WTC11 (cell line): Measurements from ENCODE around the gene CDC16. TPM values are rescaled to one million over a fixed set of nuclear protein-coding genes. Genes with fewer than 3 reads are reported as not detected.
"Not testable (repeated sequence)": the region's sequence is repeated elsewhere in the genome, so short reads cannot be mapped to it uniquely, and the experiment has no call there.

Source experiments
- ATAC-seq: fragments of 200-7000 bp; cut with Tn5 transposase; 2 replicates; pipeline ENCODE4 v1.10.0; 2021; ENCODE audit warnings: mild to moderate bottlenecking, moderate library complexity
- CTCF ChIA-PET: fragments of 300-600 bp; sonication (Branson Sonifier 250); formaldehyde crosslinking; loops from one replicate; lab custom pipeline; 2021; ENCODE audit warnings: antibody characterized with exemption; lab: Charles Lee
- POLR2A ChIA-PET: fragments of 350-600 bp; sonication (Branson Sonifier 250); formaldehyde crosslinking; loops from one replicate; lab custom pipeline; 2021; ENCODE audit warnings: antibody characterized with exemption; lab: Charles Lee
- DNase-seq: peaks from one replicate; pipeline ENCODE4 v3.0.0; 2021; ENCODE audit warnings: low spot score
- H3K27ac Mint-ChIP-seq: 2 replicates; pipeline ENCODE4 v1.8.0; 2021; ENCODE audit warnings: mixed read lengths
- H3K27me3 Mint-ChIP-seq: 2 replicates; pipeline ENCODE4 v1.8.0; 2021; ENCODE audit warnings: low read depth, mild to moderate bottlenecking, moderate library complexity, mixed read lengths
- H3K36me3 Mint-ChIP-seq: 2 replicates; pipeline ENCODE4 v1.8.0; 2021; ENCODE audit warnings: mixed read lengths
- H3K4me1 Mint-ChIP-seq: 2 replicates; pipeline ENCODE4 v1.8.0; 2022; ENCODE audit warnings: mixed read lengths
- H3K4me3 Mint-ChIP-seq: 2 replicates; pipeline ENCODE4 v1.8.0; 2021; ENCODE audit warnings: mild to moderate bottlenecking, moderate library complexity, mixed read lengths
- H3K9me3 Mint-ChIP-seq: 2 replicates; pipeline ENCODE4 v1.8.0; 2021; ENCODE audit warnings: mixed read lengths
- CBFB ChIP-seq: sonication (generic); formaldehyde crosslinking; IDR thresholded peaks from 2 replicates; pipeline ENCODE4 v1.8.1; 2022; ENCODE audit warnings: mild to moderate bottlenecking, low read depth, missing genetic modification reagents
- ELF4 ChIP-seq: sonication (generic); formaldehyde crosslinking; IDR thresholded peaks from 2 replicates; pipeline ENCODE4 v1.8.1; 2022; ENCODE audit warnings: low read depth, mild to moderate bottlenecking, moderate library complexity, missing genetic modification reagents
- FOXP1 ChIP-seq: sonication (generic); formaldehyde crosslinking; IDR thresholded peaks from 2 replicates; pipeline ENCODE4 v1.8.0; 2022; ENCODE audit warnings: missing genetic modification reagents, mild to moderate bottlenecking, moderate library complexity, borderline replicate concordance
- IRF1 ChIP-seq: sonication (generic); formaldehyde crosslinking; IDR thresholded peaks from 2 replicates; pipeline ENCODE4 v1.8.0; 2023; ENCODE audit warnings: missing genetic modification reagents
- IRF2 ChIP-seq: sonication (generic); formaldehyde crosslinking; IDR thresholded peaks from 2 replicates; pipeline ENCODE4 v1.8.0; 2022; ENCODE audit warnings: low read depth, missing genetic modification reagents, borderline replicate concordance
- JUN ChIP-seq: sonication (generic); formaldehyde crosslinking; IDR thresholded peaks from 2 replicates; pipeline ENCODE4 v1.8.0; 2023; ENCODE audit warnings: mild to moderate bottlenecking, missing genetic modification reagents
- MYBL2 ChIP-seq: sonication (generic); formaldehyde crosslinking; IDR thresholded peaks from 2 replicates; pipeline ENCODE4 v1.8.1; 2023; ENCODE audit warnings: mild to moderate bottlenecking, moderate library complexity, missing genetic modification reagents
- NFATC4 ChIP-seq: fragments of 250-450 bp; sonication (Bioruptor Pico); IDR thresholded peaks from 2 replicates; pipeline ENCODE4 v1.9.0; 2021; ENCODE audit warnings: mild to moderate bottlenecking
- NR1H2 ChIP-seq: sonication (generic); formaldehyde crosslinking; IDR thresholded peaks from 2 replicates; pipeline ENCODE4 v1.9.0; 2021; ENCODE audit warnings: mild to moderate bottlenecking, moderate library complexity, missing genetic modification reagents
- NR2C2 ChIP-seq: sonication (generic); formaldehyde crosslinking; IDR thresholded peaks from 2 replicates; pipeline ENCODE4 v1.8.0; 2022; ENCODE audit warnings: mild to moderate bottlenecking, missing genetic modification reagents
- PRRX2 ChIP-seq: fragments of 250-450 bp; sonication (Bioruptor Pico); IDR thresholded peaks from 2 replicates; pipeline ENCODE4 v1.8.0; 2021; ENCODE audit warnings: mild to moderate bottlenecking
- STAT6 ChIP-seq: sonication (generic); formaldehyde crosslinking; conservative IDR thresholded peaks from 2 replicates; pipeline ENCODE4 v1.8.1; 2023; ENCODE audit warnings: mild to moderate bottlenecking, low read depth, missing genetic modification reagents, moderate library complexity
- ZBTB21 ChIP-seq: sonication (generic); formaldehyde crosslinking; IDR thresholded peaks from 2 replicates; pipeline ENCODE4 v1.8.1; 2023; ENCODE audit warnings: mild to moderate bottlenecking, missing genetic modification reagents, borderline replicate concordance
- ZMAT4 ChIP-seq: fragments of 250-450 bp; sonication (Bioruptor Pico); IDR thresholded peaks from 2 replicates; pipeline ENCODE4 v1.9.0; 2021; ENCODE audit warnings: mild to moderate bottlenecking
- ZNF219 ChIP-seq: sonication (generic); formaldehyde crosslinking; IDR thresholded peaks from 2 replicates; pipeline ENCODE4 v1.8.0; 2023; ENCODE audit warnings: missing genetic modification reagents, mild to moderate bottlenecking, borderline replicate concordance
- ZNF317 ChIP-seq: sonication (generic); formaldehyde crosslinking; IDR thresholded peaks from 2 replicates; pipeline ENCODE4 v1.8.1; 2023; ENCODE audit warnings: low read depth, mild to moderate bottlenecking, moderate library complexity, missing genetic modification reagents, borderline replicate concordance
- ZNF396 ChIP-seq: fragments of 250-450 bp; sonication (Bioruptor Pico); IDR thresholded peaks from 2 replicates; pipeline ENCODE4 v1.8.0; 2021; ENCODE audit warnings: mild to moderate bottlenecking, moderate library complexity, borderline replicate concordance
- total RNA-seq: library from RNA; stranded (reverse); gene quantifications from 3 replicates; pipeline ENCODE4 v1.2.3, GENCODE V29; 2021
- TF ChIP-seq, protein P1 (sequence below): sonication (generic); formaldehyde crosslinking; IDR thresholded peaks from 2 replicates; pipeline ENCODE4 v1.8.0; 2022; ENCODE audit warnings: mild to moderate bottlenecking, missing genetic modification reagents
- TF ChIP-seq, protein P2 (sequence below): sonication (generic); formaldehyde crosslinking; IDR thresholded peaks from 2 replicates; pipeline ENCODE4 v1.8.1; 2022; ENCODE audit warnings: low read depth, missing genetic modification reagents, borderline replicate concordance
- TF ChIP-seq, protein P3 (sequence below): fragments of 250-450 bp; sonication (Bioruptor Pico); IDR thresholded peaks from 2 replicates; pipeline ENCODE4 v2.1.2; 2022; ENCODE audit warnings: mild to moderate bottlenecking, moderate library complexity

The CDC16 gene
- total RNA-seq, 1 experiment from 2014 or later, result 73.5 TPM

- TF ChIP-seq STAT6 (CRISPR knock-in tag), result no peak
- no peak for TF ChIP-seq ZNF317 (CRISPR knock-in tag)
These were observed 36.1 kb upstream of the CDC16 start (continued) for GRCh38 chr13:114198556-114198955.

- H3K27ac Mint-ChIP-seq, CTCF ChIA-PET, H3K4me3 Mint-ChIP-seq, ATAC-seq, H3K36me3 Mint-ChIP-seq, H3K9me3 Mint-ChIP-seq, DNase-seq, POLR2A ChIA-PET, H3K27me3 Mint-ChIP-seq: not testable (repeated sequence)
- H3K4me1 Mint-ChIP-seq, result peaks cover 21% of the 10 kb centered on the region
These were observed 35.2 kb upstream of the CDC16 start for GRCh38 chr13:114199526-114199925.

DNA sequence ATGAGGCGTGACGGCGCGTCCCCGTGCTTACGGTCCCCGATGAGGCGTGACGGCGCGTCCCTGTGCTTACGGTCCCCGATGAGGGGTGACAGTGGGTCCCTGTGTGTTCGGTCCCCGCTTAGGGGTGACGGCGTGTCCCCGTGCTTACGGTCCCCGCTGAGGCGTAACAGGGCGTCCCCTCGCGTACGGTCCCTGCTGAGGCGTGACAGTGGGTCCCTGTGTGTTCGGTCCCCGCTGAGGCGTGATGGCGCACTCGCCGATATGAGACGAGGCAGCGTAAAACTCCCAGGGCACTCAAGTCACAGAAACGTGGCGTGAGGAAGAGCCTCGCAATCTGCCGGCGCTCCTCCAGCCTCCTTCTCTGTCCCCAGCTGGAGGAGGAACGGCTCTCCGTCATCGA lies 34.7 kb upstream of the CDC16 start:
- Mint-ChIP-seq H3K27ac (no peak overlapping the region), H3K27me3 (no peaks in the 10 kb centered on the region), H3K36me3 (no peaks in the 10 kb centered on the region), H3K4me1 (peaks cover 21% of the 10 kb centered on the region), H3K9me3 (no peaks in the 10 kb centered on the region), H3K4me3 (no peak overlapping the region)
- ChIA-PET POLR2A (no interaction called here), CTCF (no interaction called here)
- ATAC-seq, result no peak
- DNase-seq, result no peak
- TF ChIP-seq NR1H2, result no peak
- TF ChIP-seq ZMAT4 (CRISPR knock-in tag), result no peak
- no peak for TF ChIP-seq ZNF396 (CRISPR knock-in tag)
- TF ChIP-seq ZNF219 (CRISPR knock-in tag), result no peak
- TF ChIP-seq ELF4 (CRISPR knock-in tag), result no peak
- TF ChIP-seq NFATC4 (CRISPR knock-in tag), result no peak

GRCh38 chr13:114200399-114200911 lies 34.2 kb upstream of the CDC16 start:
- H3K27ac Mint-ChIP-seq, result no peak overlapping the region
- ATAC-seq, result peak; percentile 78
- no peak for TF ChIP-seq NR2C2
- TF ChIP-seq, protein P1, sequence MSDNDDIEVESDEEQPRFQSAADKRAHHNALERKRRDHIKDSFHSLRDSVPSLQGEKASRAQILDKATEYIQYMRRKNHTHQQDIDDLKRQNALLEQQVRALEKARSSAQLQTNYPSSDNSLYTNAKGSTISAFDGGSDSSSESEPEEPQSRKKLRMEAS (CRISPR knock-in tag), result no peak
- no peak for TF ChIP-seq PRRX2 (CRISPR knock-in tag)
- TF ChIP-seq MYBL2 (CRISPR knock-in tag), result no peak
- TF ChIP-seq IRF1 (CRISPR knock-in tag), result no peak
- no peak for TF ChIP-seq ZBTB21 (CRISPR knock-in tag)
- TF ChIP-seq IRF2 (CRISPR knock-in tag), result no peak
- TF ChIP-seq, protein P2, sequence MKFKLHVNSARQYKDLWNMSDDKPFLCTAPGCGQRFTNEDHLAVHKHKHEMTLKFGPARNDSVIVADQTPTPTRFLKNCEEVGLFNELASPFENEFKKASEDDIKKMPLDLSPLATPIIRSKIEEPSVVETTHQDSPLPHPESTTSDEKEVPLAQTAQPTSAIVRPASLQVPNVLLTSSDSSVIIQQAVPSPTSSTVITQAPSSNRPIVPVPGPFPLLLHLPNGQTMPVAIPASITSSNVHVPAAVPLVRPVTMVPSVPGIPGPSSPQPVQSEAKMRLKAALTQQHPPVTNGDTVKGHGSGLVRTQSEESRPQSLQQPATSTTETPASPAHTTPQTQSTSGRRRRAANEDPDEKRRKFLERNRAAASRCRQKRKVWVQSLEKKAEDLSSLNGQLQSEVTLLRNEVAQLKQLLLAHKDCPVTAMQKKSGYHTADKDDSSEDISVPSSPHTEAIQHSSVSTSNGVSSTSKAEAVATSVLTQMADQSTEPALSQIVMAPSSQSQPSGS (CRISPR knock-in tag), result no peak
- TF ChIP-seq JUN (CRISPR knock-in tag), result no peak
- no peak for TF ChIP-seq CBFB (CRISPR knock-in tag)
- TF ChIP-seq FOXP1 (CRISPR knock-in tag), result no peak
- TF ChIP-seq, protein P3, sequence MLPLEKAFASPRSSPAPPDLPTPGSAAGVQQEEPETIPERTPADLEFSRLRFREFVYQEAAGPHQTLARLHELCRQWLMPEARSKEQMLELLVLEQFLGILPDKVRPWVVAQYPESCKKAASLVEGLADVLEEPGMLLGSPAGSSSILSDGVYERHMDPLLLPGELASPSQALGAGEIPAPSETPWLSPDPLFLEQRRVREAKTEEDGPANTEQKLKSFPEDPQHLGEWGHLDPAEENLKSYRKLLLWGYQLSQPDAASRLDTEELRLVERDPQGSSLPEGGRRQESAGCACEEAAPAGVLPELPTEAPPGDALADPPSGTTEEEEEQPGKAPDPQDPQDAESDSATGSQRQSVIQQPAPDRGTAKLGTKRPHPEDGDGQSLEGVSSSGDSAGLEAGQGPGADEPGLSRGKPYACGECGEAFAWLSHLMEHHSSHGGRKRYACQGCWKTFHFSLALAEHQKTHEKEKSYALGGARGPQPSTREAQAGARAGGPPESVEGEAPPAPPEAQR, result no peak
- no peaks in the 10 kb centered on the region for H3K27me3 Mint-ChIP-seq
- H3K4me1 Mint-ChIP-seq, result peaks cover 21% of the 10 kb centered on the region
- H3K9me3 Mint-ChIP-seq, result no peaks in the 10 kb centered on the region
- DNase-seq, result no peak
- no peak overlapping the region for H3K4me3 Mint-ChIP-seq
- H3K36me3 Mint-ChIP-seq, result no peaks in the 10 kb centered on the region
- CTCF ChIA-PET, result no interaction called here
- POLR2A ChIA-PET, result no interaction called here
